Thoracic aorta (tissue), 2 donors: ENCODE measurements around the gene PLD4. TPM values are rescaled to one million over a fixed set of nuclear protein-coding genes. Genes with fewer than 3 reads are reported as not detected.
"Not testable (repeated sequence)": the region's sequence is repeated elsewhere in the genome, so short reads cannot be mapped to it uniquely, and the experiment has no call there.

Experiments used
- ATAC-seq: fragments of 150-250 bp; one replicate; pipeline ENCODE4 v1.8.0; 2017; ENCODE audit warnings: low read depth; ENCODE audit not compliant: insufficient number of reproducible peaks, low FRiP score
- DNase-seq: peaks from one replicate; pipeline ENCODE4 v3.0.0-alpha.2; 2020; ENCODE audit warnings: low spot score
- H3K27ac ChIP-seq, 2 donors: fragments of 200-600 bp; sonication (generic); 1 replicate in 1 of 2; 2 replicates in 1 of 2; pipeline ENCODE4 v1.5.1; 2016; ENCODE audit warnings: mild to moderate bottlenecking in 2 of 2, moderate library complexity in 2 of 2
- H3K27me3 ChIP-seq: fragments of 200-600 bp; sonication (generic); replicated peaks from 2 replicates; pipeline ENCODE4 v1.6.0; 2016; ENCODE audit warnings: mild to moderate bottlenecking; ENCODE audit not compliant: insufficient read depth
- H3K36me3 ChIP-seq: fragments of 200-600 bp; sonication (generic); one replicate; pipeline ENCODE4 v1.5.1; 2016
- H3K4me1 ChIP-seq, 2 donors: fragments of 200-600 bp; sonication (generic); 1 replicate in 1 of 2; 2 replicates in 1 of 2; pipeline versions ENCODE4 v1.5.1 to v1.6.0; 2016; ENCODE audit warnings: low read depth in 2 of 2, mild to moderate bottlenecking in 1 of 2; ENCODE audit not compliant: control insufficient read depth in 1 of 2
- H3K4me3 ChIP-seq: fragments of 200-600 bp; sonication (generic); 2 replicates; pipeline ENCODE4 v1.5.1; 2016; ENCODE audit warnings: mild to moderate bottlenecking
- H3K9me3 ChIP-seq: fragments of 200-600 bp; sonication (generic); 2 replicates; pipeline ENCODE4 v1.5.1; 2016
- total RNA-seq, 2 donors: library from RNA; depleted of rRNA; stranded (reverse); fragments of >200 nt; gene quantifications; one replicate each; pipeline versions ENCODE4 v1.1.0 to v1.2.3, GENCODE V29; 2016
- TF ChIP-seq, protein P1 (sequence below): fragments of 200-600 bp; sonication (generic); IDR thresholded peaks from one replicate; pipeline ENCODE4 v1.5.1; 2019; ENCODE audit warnings: antibody characterized with exemption

PLD4 gene
- total RNA-seq, 2 donors from 2014 or later, result 0.35 TPM; not detected in 1

DNA sequence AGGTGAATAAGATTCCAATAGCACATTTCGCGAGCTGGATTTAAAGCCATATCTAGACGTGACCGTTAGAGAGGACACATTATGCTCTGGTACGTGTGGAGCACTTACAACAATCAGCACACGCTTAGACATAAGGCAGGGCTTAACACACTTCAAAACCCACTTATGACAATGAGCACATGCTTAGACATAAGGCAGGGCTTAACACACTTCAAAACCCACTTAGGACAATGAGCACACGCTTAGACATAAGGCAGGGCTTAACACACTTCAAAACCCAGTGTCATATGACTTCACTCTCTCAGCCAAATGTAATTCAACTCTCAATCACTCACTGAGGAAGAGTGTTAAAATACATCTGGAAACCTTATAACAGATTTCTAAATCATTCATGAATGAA, 11.2 kb upstream of the PLD4 start:
- no peaks in the 10 kb centered on the region for H3K36me3 ChIP-seq
- TF ChIP-seq, protein P1, sequence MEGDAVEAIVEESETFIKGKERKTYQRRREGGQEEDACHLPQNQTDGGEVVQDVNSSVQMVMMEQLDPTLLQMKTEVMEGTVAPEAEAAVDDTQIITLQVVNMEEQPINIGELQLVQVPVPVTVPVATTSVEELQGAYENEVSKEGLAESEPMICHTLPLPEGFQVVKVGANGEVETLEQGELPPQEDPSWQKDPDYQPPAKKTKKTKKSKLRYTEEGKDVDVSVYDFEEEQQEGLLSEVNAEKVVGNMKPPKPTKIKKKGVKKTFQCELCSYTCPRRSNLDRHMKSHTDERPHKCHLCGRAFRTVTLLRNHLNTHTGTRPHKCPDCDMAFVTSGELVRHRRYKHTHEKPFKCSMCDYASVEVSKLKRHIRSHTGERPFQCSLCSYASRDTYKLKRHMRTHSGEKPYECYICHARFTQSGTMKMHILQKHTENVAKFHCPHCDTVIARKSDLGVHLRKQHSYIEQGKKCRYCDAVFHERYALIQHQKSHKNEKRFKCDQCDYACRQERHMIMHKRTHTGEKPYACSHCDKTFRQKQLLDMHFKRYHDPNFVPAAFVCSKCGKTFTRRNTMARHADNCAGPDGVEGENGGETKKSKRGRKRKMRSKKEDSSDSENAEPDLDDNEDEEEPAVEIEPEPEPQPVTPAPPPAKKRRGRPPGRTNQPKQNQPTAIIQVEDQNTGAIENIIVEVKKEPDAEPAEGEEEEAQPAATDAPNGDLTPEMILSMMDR, result no peak
- DNase-seq, result no peak
- H3K9me3 ChIP-seq, result peaks cover 4% of the 10 kb centered on the region
- no peak overlapping the region for H3K27ac ChIP-seq
- no peaks in the 10 kb centered on the region for H3K27me3 ChIP-seq
- no peaks in the 10 kb centered on the region for H3K4me1 ChIP-seq
- no peak overlapping the region for H3K4me3 ChIP-seq
- no peak for ATAC-seq

DNA sequence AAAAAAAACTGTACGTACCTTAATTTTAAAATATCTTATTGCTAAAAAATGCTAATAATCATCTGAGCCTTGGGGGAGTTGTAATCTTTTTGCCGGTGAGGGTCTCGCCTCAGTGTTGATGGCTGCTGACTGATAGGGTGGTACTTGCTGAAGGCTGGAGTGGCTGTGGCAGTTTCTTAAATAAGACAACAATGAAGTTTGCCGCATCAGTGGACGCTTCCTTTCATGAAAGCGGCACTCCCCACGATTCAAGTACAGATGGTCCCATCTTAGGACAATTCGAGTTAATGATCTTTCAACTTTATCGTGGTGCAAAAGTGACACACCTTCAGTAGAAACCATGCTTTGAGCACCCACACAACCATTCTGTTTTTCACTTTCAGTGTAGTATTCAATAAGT, 7.6 kb upstream of the PLD4 start:
- Histone ChIP-seq H3K27me3 (no peaks in the 10 kb centered on the region), H3K9me3 (peaks cover 3% of the 10 kb centered on the region), H3K4me3 (no peak overlapping the region), H3K36me3 (no peaks in the 10 kb centered on the region), H3K4me1 (no peaks in the 10 kb centered on the region), H3K27ac (no peak overlapping the region)
- ATAC-seq (no peak), DNase-seq (no peak)
- TF ChIP-seq, protein P1, result no peak

DNA sequence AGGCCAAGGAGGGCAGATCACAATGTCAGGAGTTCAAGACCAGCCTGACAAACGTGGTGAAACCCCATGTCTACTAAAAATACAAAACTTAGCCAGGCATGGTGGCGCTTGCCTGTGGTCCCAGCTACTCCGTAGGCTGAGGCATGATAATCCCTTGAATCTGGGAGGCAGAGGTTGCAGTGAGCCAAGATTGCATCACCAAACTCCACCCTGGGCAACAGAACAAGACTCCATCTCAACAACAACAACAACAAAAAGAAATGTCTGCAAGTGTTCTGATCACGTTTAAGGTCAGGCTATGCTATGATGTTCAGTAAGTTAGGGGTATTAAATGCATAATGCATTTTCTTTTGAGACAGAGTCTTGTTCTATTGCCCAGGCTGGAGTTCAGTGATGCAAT, 6.7 kb upstream of the PLD4 start:
- no peak for DNase-seq
- ATAC-seq, result no peak
- Histone ChIP-seq H3K27me3 (no peaks in the 10 kb centered on the region), H3K4me1 (no peaks in the 10 kb centered on the region), H3K36me3 (no peaks in the 10 kb centered on the region), H3K4me3 (no peak overlapping the region), H3K27ac (no peak overlapping the region), H3K9me3 (no peaks in the 10 kb centered on the region)
- TF ChIP-seq, protein P1, result no peak

DNA sequence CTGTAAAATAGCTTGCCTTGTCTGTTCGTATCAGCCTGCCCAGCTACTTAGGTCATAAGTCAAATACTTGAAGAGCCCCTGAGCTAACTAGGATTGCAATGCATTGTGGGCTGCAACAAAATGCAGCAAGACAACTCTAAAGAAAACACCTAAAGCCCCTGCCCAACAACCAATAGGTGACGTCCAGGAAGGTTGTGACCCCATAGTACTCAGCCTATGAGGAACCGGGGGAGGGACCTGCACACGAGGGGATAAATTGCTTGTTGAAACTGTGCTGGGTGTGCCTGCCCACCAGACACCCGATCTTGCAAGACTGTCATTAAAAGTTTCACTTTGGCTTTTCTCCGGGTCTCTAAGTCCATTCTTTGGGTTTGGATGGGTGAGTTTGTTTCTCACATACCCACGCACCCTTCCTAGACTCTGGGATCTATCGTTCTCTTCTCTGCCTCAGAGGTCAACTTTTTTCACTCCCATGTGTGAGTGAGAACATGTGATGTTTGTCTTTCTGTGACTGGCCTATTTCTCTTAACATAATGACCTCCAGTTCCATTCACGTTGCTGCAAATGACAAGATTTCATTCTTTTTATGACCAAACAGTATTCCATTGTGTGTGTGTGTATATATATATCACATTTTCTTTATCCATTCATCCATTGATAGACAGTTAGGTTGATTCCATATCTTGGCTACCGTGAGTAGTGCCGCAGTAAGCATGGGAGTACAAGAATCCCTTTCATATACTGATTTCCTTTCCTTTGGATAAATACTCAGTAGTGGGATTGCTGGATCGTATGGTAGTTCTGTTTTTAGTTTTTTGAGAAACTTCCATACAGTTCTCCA, 5.3 kb upstream of the PLD4 start:
- H3K27ac ChIP-seq, H3K4me3 ChIP-seq, H3K9me3 ChIP-seq, ATAC-seq, H3K36me3 ChIP-seq, DNase-seq, H3K4me1 ChIP-seq, H3K27me3 ChIP-seq: not testable (repeated sequence)

DNA sequence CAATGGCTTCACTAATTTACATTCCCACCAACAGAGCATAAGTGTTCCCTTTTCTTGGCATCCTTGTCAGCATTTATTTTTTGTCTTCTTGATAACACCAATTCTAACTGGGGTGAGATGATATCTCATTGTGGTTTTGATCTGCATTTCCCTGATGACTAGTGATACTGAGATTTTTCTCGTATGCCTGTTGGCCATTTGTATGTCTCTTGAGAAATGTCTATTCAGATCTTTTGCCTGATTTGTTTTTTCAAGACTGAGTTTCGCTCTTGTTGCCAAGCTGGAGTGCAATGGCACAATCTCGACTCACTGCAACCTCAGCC, 4.7 kb upstream of the PLD4 start:
- H3K27ac ChIP-seq, result no peak overlapping the region
- TF ChIP-seq, protein P1, result no peak
- DNase-seq (no peak), ATAC-seq (no peak)
- no peaks in the 10 kb centered on the region for H3K27me3 ChIP-seq
- no peak overlapping the region for H3K4me3 ChIP-seq
- no peaks in the 10 kb centered on the region for H3K36me3 ChIP-seq
- H3K4me1 ChIP-seq, result no peaks in the 10 kb centered on the region
- no peaks in the 10 kb centered on the region for H3K9me3 ChIP-seq
